CMK (cell line): Measurements from ENCODE around the gene AURKAIP1.

Experiments
- DNase-seq: peaks from one replicate; pipeline ENCODE4 v3.0.0-alpha.2; 2010; ENCODE audit warnings: low read depth

AURKAIP1 gene

DNA sequence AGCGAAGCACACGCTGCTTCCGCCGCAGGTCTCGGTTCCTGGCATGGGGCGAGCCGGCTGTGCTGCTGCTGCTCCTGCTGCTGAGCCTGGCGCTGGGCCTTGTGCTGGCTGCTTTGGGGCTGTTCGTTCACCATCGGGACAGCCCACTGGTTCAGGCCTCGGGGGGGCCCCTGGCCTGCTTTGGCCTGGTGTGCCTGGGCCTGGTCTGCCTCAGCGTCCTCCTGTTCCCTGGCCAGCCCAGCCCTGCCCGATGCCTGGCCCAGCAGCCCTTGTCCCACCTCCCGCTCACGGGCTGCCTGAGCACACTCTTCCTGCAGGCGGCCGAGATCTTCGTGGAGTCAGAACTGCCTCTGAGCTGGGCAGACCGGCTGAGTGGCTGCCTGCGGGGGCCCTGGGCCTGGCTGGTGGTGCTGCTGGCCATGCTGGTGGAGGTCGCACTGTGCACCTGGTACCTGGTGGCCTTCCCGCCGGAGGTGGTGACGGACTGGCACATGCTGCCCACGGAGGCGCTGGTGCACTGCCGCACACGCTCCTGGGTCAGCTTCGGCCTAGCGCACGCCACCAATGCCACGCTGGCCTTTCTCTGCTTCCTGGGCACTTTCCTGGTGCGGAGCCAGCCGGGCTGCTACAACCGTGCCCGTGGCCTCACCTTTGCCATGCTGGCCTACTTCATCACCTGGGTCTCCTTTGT lies 41.3 kb downstream of the AURKAIP1 start:
- DNase-seq, result no peak

DNA sequence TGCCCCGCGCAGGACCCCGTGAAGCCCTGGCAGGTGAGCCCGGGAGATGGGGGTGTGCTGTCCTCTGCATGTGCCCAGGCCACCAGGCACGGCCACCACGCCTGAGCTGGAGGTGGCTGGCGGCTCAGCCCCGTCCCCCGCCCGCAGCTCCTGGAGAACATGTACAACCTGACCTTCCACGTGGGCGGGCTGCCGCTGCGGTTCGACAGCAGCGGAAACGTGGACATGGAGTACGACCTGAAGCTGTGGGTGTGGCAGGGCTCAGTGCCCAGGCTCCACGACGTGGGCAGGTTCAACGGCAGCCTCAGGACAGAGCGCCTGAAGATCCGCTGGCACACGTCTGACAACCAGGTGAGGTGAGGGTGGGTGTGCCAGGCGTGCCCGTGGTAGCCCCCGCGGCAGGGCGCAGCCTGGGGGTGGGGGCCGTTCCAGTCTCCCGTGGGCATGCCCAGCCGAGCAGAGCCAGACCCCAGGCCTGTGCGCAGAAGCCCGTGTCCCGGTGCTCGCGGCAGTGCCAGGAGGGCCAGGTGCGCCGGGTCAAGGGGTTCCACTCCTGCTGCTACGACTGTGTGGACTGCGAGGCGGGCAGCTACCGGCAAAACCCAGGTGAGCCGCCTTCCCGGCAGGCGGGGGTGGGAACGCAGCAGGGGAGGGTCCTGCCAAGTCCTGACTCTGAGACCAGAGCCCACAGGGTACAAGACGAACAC lies 42.1 kb downstream of the AURKAIP1 start:
- no peak for DNase-seq

DNA sequence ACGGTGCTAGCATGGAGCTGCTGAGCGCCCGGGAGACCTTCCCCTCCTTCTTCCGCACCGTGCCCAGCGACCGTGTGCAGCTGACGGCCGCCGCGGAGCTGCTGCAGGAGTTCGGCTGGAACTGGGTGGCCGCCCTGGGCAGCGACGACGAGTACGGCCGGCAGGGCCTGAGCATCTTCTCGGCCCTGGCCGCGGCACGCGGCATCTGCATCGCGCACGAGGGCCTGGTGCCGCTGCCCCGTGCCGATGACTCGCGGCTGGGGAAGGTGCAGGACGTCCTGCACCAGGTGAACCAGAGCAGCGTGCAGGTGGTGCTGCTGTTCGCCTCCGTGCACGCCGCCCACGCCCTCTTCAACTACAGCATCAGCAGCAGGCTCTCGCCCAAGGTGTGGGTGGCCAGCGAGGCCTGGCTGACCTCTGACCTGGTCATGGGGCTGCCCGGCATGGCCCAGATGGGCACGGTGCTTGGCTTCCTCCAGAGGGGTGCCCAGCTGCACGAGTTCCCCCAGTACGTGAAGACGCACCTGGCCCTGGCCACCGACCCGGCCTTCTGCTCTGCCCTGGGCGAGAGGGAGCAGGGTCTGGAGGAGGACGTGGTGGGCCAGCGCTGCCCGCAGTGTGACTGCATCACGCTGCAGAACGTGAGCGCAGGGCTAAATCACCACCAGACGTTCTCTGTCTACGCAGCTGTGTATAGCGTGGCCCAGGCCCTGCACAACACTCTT lies 42.8 kb downstream of the AURKAIP1 start:
- DNase-seq, result no peak

DNA sequence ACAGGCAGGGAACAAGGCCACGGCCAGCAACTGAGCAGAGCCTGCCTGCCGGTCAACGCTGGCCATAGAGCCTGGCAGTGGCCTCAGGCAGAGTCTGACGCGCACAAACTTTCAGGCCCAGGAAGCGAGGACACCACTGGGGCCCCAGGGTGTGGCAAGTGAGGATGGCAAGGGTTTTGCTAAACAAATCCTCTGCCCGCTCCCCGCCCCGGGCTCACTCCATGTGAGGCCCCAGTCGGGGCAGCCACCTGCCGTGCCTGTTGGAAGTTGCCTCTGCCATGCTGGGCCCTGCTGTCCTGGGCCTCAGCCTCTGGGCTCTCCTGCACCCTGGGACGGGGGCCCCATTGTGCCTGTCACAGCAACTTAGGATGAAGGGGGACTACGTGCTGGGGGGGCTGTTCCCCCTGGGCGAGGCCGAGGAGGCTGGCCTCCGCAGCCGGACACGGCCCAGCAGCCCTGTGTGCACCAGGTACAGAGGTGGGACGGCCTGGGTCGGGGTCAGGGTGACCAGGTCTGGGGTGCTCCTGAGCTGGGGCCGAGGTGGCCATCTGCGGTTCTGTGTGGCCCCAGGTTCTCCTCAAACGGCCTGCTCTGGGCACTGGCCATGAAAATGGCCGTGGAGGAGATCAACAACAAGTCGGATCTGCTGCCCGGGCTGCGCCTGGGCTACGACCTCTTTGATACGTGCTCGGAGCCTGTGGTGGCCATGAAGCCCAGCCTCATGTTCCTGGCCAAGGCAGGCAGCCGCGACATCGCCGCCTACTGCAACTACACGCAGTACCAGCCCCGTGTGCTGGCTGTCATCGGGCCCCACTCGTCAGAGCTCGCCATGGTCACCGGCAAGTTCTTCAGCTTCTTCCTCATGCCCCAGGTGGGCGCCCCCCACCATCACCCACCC lies 43.7 kb downstream of the AURKAIP1 start, which contains the start of gene TAS1R3:
TAS1R3 (plus strand) TSS at position 213 of the 898 bp plus-strand sequence; CDS start at position 279, 66 bp downstream.
- DNase-seq, result no peak

DNA sequence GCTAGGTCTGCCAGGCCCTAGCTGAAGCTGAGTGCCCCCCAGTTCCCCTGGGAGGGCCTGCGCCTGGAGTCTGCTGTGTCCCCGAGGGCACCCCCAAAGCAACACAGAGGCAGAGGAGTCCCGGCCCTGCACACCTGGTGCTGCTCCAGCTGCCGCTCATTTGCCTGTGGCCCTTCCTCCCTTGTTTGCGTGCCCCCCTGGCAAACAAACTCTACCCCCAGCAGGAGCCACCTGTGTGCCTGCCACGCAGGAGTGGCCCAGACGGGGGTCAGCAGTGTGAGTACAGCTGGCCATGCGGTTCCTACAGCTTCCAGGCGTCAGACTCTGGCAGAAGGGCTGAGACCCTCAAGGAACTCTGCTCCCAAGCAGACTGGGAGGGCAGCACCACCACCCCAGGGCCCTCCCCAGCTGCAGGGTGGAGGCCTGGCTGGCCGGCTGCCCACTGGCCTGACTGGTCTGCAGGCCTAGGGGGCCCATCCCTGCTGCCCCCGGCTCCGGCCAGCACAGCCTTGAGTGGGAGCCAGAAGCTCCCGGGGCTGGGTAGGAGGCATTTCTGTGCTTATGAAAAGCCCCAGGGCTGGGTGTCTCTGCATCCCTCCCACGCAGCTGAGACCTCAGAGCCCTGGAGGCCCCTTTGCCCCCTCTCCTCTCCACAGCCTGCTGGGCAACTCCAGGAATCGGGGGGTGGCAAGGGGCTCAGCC lies 44.5 kb downstream of the AURKAIP1 start:
- DNase-seq, result no peak

DNA sequence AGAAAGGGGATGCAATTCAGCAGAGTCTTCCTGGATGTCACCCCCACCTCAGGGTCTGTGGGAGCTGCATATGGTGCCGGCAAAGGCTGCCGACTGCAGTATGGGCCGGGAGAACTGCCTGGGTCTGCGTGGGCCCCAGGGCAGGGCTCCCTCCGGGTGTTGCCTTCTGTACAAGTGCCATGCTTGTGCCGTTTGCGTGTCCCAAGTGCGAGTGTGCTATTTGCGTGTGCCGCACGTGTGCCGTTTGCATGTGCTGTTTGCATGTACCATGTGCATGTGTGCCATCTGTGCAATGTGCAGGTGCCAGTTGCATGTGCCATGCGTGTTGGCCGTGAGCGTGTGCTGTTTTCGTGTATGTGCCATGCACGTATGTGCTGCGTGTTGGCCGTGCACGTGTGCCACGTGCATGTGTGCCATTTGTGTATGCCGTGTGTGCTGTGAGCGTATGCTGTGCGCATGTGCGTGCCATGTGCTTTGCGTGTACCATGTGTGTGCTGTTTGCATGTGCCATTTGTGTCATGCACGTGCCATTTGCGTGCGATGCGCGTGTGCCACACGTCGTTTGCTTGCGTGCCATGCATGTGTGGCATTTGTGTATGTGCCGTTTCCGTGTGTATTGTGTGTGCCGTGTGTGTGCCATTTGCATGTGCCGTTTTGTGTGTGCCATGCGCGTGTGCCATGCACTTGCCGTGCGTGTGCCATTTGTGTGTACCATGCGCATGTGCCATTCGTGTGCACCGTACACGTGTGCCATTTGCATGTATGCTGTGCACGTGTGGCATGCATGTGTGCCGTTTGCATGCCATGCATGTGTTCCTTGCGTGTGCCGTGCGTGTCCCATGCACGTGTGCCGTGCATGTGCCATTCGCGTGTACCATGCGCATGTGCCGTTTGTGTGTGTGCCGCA lies 45.5 kb downstream of the AURKAIP1 start:
- no peak for DNase-seq

DNA sequence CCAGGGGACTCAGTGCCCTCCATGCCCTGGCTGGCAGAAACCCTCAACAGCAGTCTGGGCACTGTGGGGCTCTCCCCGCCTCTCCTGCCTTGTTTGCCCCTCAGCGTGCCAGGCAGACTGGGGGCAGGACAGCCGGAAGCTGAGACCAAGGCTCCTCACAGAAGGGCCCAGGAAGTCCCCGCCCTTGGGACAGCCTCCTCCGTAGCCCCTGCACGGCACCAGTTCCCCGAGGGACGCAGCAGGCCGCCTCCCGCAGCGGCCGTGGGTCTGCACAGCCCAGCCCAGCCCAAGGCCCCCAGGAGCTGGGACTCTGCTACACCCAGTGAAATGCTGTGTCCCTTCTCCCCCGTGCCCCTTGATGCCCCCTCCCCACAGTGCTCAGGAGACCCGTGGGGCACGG lies 46.8 kb downstream of the AURKAIP1 start:
- no peak for DNase-seq

DNA sequence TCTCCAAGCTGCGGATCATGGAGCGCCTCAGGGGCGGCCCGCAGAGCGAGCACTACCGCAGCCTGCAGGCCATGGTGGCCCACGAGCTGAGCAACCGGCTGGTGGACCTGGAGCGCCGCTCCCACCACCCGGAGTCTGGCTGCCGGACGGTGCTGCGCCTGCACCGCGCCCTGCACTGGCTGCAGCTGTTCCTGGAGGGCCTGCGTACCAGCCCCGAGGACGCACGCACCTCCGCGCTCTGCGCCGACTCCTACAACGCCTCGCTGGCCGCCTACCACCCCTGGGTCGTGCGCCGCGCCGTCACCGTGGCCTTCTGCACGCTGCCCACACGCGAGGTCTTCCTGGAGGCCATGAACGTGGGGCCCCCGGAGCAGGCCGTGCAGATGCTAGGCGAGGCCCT lies 47.7 kb downstream of the AURKAIP1 start:
- DNase-seq, result no peak

DNA sequence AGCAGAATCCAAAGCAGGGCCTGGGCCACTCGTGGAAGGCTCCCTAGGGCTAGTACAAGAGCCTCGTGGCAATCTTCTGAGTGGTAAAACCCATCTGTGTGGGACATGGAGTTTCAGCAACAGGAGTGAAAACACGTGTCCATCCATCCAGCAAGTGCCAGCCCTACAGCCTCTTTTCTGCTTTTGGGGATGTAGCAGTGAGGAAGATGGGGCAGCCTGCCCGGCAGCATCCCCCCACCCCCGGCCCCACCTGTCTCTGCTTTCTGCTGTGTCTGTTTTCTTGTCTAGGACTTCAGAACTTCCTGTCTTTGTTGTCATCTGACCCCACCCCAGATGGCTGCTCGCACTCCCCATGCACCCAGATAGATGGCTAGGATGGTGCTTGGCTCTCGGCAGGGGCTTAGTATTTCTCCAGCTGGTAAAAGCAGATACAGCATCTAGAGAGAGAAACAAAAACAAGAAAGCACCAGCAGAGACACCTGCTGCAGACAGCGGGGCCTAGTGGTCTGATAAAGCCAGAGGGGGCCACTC lies 48.9 kb downstream of the AURKAIP1 start:
- no peak for DNase-seq

DNA sequence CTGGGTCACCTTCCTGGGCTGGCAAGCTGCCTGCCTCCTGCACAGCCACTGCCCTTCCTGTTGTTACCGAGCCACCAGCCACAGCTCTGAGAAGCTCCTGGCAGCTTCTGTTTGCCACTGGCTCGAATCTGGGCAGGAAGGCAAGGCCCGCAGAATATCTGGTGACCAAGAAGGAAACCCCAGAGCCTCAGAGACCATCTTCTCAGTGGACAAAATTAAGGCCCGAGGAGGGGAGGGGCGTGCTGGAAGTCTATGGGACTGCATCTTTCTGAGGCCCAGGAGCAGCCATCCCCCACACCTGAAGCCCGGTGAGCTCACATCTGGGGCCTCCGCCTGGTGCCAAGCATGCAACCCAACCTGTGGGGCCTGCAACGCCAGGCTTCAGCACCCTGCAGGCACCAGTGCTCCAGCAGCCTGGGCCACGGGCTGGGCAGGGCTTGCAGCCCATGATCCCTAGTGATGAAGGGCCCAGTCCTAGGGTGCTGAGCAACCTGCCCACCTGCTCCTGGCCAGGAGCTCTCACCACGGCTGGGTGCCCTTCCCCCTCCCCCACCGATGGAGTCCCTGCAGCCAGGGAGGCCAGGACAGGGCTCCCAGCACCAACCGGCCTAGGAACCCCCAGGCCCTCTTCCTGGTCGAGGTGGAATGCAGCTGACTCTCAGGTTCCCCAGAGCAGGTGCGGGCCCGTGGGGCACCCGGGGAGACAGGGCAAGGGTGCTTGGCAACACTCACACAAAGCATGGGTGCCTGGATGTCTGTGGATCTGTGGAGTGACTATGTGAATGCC lies 49.5 kb downstream of the AURKAIP1 start:
- DNase-seq, result no peak

DNA sequence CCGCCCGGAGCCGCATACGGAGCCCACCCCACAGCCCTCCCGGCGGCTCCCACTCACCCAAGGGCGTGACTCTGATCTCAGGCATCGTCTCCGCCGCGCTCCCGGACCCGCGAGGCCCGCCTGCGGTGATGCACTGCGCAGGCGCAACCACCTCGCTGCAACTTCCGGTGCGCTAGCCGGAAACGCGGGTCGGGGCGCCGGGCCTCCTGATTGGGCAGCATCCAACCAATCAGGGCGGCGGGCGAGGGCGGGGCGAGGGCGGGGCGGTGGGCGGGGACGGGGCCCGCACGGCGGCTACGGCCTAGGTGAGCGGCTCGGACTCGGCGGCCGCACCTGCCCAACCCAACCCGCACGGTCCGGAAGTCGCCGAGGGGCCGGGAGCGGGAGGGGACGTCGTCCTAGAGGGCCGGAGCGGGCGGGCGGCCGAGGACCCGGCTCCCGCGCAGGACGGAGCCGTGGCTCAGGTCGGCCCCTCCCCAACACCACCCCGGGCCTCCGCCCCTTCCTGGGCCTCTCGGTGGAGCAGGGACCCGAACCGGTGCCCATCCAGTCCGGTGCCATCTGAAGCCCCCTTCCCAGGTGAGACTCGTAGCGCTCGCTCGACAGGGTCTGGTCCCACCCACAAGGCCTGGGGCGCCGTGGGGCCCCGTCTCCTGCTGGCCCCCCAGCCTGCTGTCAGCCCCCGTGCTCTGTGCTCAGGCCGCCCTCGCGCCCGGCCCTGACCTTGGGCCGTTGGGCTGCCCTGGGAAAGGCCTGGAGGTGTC lies 50.3 kb downstream of the AURKAIP1 start, which contains the start of the genes CPTP and INTS11:
CPTP (plus strand) TSS at position 279 of the 764 bp plus-strand sequence. CDS start 2,109 bp downstream, outside the sequence.
INTS11 (minus strand) TSS at position 137 of the 764 bp plus-strand sequence; CDS start at position 85, 52 bp downstream.
- DNase-seq, result peak; percentile 93

DNA sequence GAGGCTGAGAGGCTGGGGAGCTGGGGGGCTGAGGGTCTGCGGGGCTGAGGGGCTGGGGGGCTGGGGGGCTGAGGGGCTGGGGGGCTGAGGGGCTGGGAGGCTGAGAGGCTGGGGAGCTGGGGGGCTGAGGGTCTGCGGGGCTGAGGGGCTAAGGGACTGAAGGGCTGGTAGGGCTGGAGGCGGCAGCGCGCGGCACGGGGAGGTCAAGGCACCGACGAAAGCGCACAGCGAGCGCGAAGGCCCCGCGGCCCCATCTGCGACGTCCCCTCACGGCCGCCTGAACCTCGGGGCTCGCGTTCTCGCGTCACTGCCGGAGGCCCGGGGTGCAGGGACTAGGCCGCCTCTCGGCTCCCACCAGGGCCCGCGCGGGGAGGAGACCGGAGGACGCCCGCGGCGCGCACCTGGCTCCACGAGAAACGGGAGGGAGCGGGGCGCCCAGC lies 50.9 kb downstream of the AURKAIP1 start:
- DNase-seq, result no peak
